ENCODE data around the gene SEC16A.

Gene SEC16A

GRCh38 chr9:136486823-136487620 lies 4.2 kb upstream of the SEC16A start:
- no peak for DNase-seq (ENCODE audit: low read depth)

- DNase-seq (ENCODE audit: low read depth) = no peak
Observed at GRCh38 chr9:136486131-136486530, 3.3 kb upstream of the SEC16A start.

GRCh38 chr9:136485049-136486045 lies 2.5 kb upstream of the SEC16A start:
- DNase-seq (ENCODE audit: low read depth) = peak; percentile 32

GRCh38 chr9:136484153-136485048 lies 1.6 kb upstream of the SEC16A start:
- no peak for DNase-seq (ENCODE audit: low read depth)

GRCh38 chr9:136483589-136484152 lies 831 bp upstream of the SEC16A start:
- DNase-seq (ENCODE audit: low read depth) = peak; percentile 54

GRCh38 chr9:136482046-136482792 lies 621 bp downstream of the SEC16A start:
- no peak for DNase-seq (ENCODE audit: low read depth)

- DNase-seq (ENCODE audit: low read depth) = no peak
Observed at GRCh38 chr9:136481558-136481957, 1.3 kb downstream of the SEC16A start.

DNA sequence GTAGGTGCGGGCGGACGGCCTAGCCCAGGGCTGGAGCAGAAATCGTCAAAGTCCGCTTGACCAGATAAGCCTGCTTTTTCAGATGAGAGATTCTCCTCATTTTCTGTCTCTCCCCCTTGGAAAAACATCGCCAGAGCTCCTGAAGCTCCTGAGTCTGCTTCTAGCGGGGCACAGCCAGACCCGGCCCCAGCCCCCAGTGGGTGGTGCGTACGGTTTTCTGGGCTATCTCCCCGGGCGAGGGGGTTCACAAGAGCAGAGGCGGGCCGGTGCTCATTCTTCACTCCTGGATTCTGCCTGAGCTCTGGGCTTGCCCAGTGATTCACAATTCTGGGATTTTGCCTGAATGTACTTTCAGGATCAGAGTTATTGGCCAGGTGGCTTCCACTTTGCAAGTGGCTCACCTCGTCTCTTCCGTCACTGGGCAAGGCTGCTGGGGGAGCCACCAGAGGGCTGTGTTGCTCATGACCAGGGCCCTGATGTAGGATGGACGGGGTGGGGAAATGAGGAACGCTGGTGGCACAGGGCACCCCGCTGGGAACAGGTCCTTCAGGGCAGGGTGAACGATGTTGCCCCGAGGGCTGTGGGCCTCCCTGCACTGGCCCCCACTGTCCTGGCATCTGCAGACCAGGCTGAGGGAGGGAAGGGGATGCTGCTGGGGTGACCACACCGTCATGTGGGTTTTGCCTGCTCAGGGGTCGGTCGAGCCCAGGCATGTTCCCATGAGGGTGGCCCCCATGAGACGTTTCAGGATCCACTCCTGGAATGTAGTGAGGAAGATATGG lies 6.3 kb downstream of the SEC16A start:
- DNase-seq (ENCODE audit: low read depth) = no peak

DNA sequence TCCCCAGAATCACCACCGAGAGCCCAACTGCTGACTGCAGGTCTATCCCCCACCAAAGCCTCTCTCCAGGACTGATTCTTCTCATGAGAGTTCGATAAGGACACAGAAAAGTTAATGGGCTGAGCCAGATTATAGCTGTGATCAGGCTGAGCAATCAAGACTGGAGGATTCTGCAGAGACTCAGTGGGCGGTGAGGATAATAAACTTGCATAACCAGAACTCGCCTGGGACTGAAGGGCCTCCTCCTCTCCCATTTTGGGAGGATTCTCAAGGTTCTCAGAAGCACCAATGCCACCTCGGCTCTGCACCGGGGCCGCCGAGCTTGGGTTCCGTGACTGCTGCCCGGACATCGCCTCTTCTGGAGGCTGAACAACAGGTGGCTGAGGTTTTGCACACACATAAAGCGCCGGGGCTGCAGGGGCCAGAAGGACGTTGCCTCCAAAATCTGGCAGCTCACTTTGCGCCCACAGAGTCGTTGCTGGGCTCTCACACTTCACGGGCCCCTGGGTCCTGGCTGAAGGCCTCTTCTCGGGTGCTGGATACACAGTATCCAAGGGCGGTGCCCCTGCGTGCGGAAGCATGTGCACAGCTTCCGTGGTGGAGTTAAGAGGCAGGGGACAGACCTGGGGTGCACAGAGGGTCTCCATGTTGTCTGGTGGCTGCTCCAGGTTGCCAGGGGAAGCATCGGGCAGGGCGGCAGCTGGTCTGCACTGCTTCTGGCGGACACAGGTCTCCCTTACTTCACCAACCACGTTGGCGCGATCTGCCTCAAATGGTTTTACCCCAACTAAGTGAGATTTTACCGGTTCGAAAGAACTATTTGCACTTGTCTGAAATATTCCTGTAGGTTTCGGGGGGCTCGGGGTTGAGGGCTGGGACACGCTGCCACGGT lies 7.6 kb downstream of the SEC16A start:
- DNase-seq (ENCODE audit: low read depth) = no peak

DNA sequence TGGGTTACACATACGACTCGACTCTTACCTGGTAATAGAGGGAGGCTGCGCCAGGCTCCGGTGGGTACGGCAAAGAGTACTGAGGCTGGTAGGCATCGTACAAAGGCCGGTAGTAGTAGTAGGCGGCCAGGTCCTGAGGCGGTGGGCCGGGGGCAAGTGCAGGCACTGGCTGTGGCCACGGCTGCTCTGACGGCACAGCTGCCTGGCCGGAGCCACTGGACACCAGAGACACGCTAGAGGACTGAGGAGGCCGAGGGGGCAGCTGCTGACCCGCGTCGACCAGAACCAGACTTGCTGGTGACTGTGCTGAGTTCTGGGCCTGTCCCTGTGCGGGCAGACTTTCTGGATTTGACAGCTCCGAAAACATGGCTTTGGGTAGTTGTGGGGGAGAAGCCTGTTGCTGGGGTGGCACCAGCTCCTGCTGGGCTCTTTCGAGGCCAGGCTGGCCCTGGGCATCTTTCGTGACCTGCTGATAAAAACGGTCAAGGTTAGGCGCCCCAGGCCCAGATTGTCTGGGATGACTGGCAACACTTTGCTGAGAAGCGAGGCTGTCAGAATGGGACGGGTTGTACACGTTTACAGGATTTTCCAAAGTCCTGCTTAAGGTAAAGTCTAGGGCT lies 8.7 kb downstream of the SEC16A start:
- no peak for DNase-seq (ENCODE audit: low read depth)

- no peak for DNase-seq (ENCODE audit: low read depth)
Observed at GRCh38 chr9:136473354-136473721, 9.5 kb downstream of the SEC16A start.

DNA sequence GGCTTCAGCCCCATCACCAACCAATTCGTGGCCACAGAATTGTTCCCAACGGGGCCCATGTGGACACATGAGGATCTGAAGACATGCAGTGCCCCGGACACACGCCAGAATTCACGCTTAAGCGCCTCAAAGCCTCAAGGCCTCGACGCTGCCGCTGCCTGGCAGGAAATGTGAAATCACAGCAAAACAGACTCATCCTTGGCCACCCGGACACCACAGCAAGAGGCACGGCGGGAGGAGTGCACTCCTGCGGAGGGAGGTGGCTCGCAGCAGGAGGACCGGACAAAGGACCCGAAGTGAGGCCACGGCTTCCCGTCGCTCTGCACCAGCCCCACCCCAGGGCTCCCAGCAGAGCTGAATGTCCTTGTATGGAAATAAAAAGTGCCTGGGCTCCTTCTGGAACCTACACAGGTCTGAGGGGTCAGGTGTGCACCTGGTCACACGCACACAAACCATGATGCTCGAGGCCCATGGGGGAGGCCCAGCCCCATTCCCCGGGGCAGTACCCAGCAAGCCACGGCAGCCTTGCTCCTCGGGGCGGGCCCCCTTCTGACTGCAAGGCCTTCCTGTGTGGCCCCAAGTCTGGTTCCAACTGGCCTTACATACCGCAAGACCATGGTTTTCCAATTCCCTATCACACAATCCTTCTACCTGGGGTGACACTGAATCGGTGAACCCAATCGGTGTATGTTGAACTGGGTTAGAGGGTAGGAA lies 10.0 kb downstream of the SEC16A start:
- no peak for DNase-seq (ENCODE audit: low read depth)

- no peak for DNase-seq (ENCODE audit: low read depth)
Observed at GRCh38 chr9:136471802-136472487, 10.9 kb downstream of the SEC16A start.

DNA sequence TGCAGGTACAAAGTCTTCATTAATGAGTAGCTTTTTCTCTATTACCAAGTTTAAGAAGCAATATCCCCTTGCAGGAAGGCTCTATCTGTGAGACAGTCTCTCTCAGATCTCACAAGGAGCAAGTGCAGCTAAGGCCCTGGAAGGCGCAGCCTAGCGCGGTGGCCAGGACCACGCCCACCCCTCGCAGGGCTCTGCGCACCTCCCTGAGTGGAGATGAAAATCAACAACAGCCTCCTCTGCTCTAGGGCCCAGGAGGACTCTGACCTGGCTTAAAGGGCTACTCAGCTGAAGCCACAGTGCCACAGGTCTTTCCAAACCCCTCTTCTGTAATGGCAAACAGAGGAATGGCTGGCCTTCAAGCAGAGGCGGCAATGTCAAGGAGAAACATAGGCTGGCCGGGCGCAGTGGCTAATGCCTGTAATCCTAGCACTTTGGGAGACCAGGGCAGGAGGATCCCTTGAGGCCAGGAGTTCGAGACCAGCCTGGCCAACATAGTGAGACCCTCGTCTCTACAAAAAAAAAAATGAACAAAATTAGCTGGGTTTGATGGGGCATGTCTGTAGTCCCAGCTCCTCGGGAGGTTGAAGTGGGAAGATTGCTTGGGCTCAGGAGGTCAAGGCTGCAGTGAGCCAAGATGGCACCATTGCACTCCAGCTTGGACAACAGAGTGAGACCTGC lies 11.9 kb downstream of the SEC16A start:
- no peak for DNase-seq (ENCODE audit: low read depth)

GRCh38 chr9:136470356-136470755 lies 12.5 kb downstream of the SEC16A start:
- DNase-seq (ENCODE audit: low read depth) = no peak

- no peak for DNase-seq (ENCODE audit: low read depth)
Observed at GRCh38 chr9:136467766-136468165, 15.1 kb downstream of the SEC16A start.

DNA sequence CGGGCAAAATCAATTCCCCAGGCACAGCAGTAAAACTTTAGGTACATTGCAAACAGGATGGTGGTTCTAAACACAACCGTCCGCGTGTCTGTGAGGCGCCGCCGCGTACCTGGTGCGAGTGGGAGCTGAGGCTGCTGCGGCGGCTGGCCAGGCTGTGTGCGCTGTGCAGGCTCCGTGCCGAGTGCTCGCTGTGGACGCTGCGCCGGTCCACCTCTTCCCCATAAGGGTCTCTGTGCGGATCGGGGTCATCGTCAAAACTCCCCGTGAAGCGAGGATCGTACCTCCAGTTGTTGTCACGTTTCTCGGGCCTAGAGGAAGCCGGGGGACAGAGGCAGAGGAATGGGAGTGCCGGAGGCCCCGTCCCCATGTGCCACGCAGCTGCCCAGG lies 16.7 kb downstream of the SEC16A start:
- no peak for DNase-seq (ENCODE audit: low read depth)
